Measurements from ENCODE around the gene FRMD4A.

GRCh38 chr10:13848520-13849445 lies 481.9 kb downstream of the FRMD4A start:
- TF ChIP-seq TAF1 (IDR thresholded peaks at IDR 0.05; ENCODE audit: low read depth, low read length), result no peak
- no peak for TF ChIP-seq POLR2A (IDR thresholded peaks at IDR 0.05; ENCODE audit: low read depth, low read length)
- no peak for TF ChIP-seq POLR2AphosphoS5 (IDR thresholded peaks at IDR 0.05; ENCODE audit: low read depth, low read length)
